K562 (cell line): ENCODE results near the gene RET. TPM values are rescaled to one million over a fixed set of nuclear protein-coding genes. Genes with fewer than 3 reads are reported as not detected.

Experiments used
- ATAC-seq: fragments of 200-7000 bp; cut with Tn5 transposase; 3 replicates; pipeline ENCODE4 v1.9.1; 2020; ENCODE audit warnings: moderate library complexity
- BruUV-seq: library from RNA; stranded (reverse); fragments of 400-500 nt; replicated peaks from 2 replicates; lab custom pipeline; 2021; lab: Mats Ljungman, UMichigan
- CTCF ChIA-PET: fragments of 300-600 bp; formaldehyde crosslinking; extraction: SDS; loops from one replicate; lab custom pipeline; 2021; ENCODE audit warnings: low intra/inter-chr PET ratio; lab: Yijun Ruan, JAX
- POLR2A ChIA-PET: fragments of 300-600, 350-650 bp; sonication (Branson Sonifier 250); formaldehyde crosslinking; extraction: SDS; loops from one replicate; lab custom pipeline; 2021; ENCODE audit warnings: antibody characterized with exemption, inconsistent platforms; lab: Yijun Ruan, JAX
- DNase-seq, 4 experiments: peaks; one replicate each; pipeline versions ENCODE4 v3.0.0 to v3.0.0-alpha.2; 2011 to 2018; ENCODE audit warnings: low spot score in 3 of 4, mixed read lengths in 3 of 4; ENCODE audit errors: extremely low read depth in 1 of 4
- FAIRE-seq: peaks from 2 replicates; lab custom pipeline; 2011; peaks lifted over from hg19 to GRCh38; lab: Jason Lieb, UNC
- H2AFZ ChIP-seq: 2 replicates; pipeline ENCODE4 v1.6.0; 2011; ENCODE audit warnings: low read depth, low read length, control low read depth, inconsistent platforms
- H3K27ac ChIP-seq: fragments of 200-600 bp; 3 replicates; pipeline ENCODE4 v1.8.0; 2011; ENCODE audit warnings: low read depth, mild to moderate bottlenecking, control low read depth, inconsistent platforms, low read length, moderate library complexity, mixed read lengths; ENCODE audit errors: extremely low read depth
- H3K27me3 ChIP-seq, 2 experiments: fragments of 300-600 bp in 1 of 2; 2 replicates in 1 of 2; 3 replicates in 1 of 2; pipeline versions ENCODE4 v1.6.0 to v1.8.0; 2011; ENCODE audit warnings: inconsistent platforms in 2 of 2, low read length in 2 of 2, mild to moderate bottlenecking in 1 of 2, mixed read lengths in 1 of 2, moderate library complexity in 1 of 2; ENCODE audit not compliant: control insufficient read depth in 2 of 2, insufficient read depth in 2 of 2
- H3K36me3 ChIP-seq: fragments of 300-600 bp; 3 replicates; pipeline ENCODE4 v1.8.0; 2011; ENCODE audit warnings: mild to moderate bottlenecking, low read length, inconsistent platforms; ENCODE audit not compliant: control insufficient read depth, insufficient read depth
- H3K4me1 ChIP-seq, 2 experiments: fragments of 200-600 bp in 1 of 2; replicated peaks in 1 of 2; 2 replicates in 1 of 2; 3 replicates in 1 of 2; pipeline versions ENCODE4 v1.5.1 to v1.8.0; 2011; ENCODE audit warnings: inconsistent platforms in 2 of 2, low read length in 2 of 2, mild to moderate bottlenecking in 1 of 2, mixed read lengths in 1 of 2, moderate library complexity in 1 of 2; ENCODE audit not compliant: control insufficient read depth in 2 of 2, insufficient read depth in 2 of 2
- H3K4me2 ChIP-seq: 2 replicates; pipeline ENCODE4 v1.6.1; 2011; ENCODE audit warnings: low read length, control low read depth, inconsistent platforms, mixed read lengths; ENCODE audit not compliant: insufficient read depth
- H3K4me3 ChIP-seq: fragments of 200-600 bp; sonication (generic), shearing (Covaris generic); 2 replicates; pipeline ENCODE4 v1.5.1; 2016; ENCODE audit warnings: control low read depth, inconsistent platforms
- H3K79me2 ChIP-seq: fragments of 200-600 bp; 3 replicates; pipeline ENCODE4 v1.8.0; 2011; ENCODE audit warnings: low read length, inconsistent platforms; ENCODE audit not compliant: control insufficient read depth, insufficient read depth
- H3K9ac ChIP-seq, 2 experiments: 2 replicates each; pipeline versions ENCODE4 v1.6.0 to v1.6.1; 2011; ENCODE audit warnings: low read depth in 2 of 2, low read length in 2 of 2, control low read depth in 1 of 2, inconsistent platforms in 1 of 2, mild to moderate bottlenecking in 1 of 2, mixed read lengths in 1 of 2; ENCODE audit not compliant: insufficient read depth in 1 of 2
- H3K9me1 ChIP-seq: one replicate; pipeline ENCODE4 v1.6.0; 2011; ENCODE audit warnings: inconsistent platforms, mild to moderate bottlenecking, low read length, moderate library complexity; ENCODE audit not compliant: control insufficient read depth, insufficient read depth
- H3K9me3 ChIP-seq: replicated peaks from 2 replicates; pipeline ENCODE4 v1.5.1; 2011; ENCODE audit warnings: low read depth, low read length, inconsistent platforms; ENCODE audit not compliant: control insufficient read depth, insufficient read depth
- H4K20me1 ChIP-seq: replicated peaks from 2 replicates; pipeline ENCODE4 v1.6.1; 2011; ENCODE audit warnings: low read length, inconsistent platforms, mixed read lengths; ENCODE audit not compliant: control insufficient read depth, insufficient read depth
- HEY1 ChIP-seq: fragments of 250-450 bp; sonication (Bioruptor Pico); IDR thresholded peaks from 2 replicates; pipeline ENCODE4 v1.5.0; 2020; ENCODE audit warnings: mild to moderate bottlenecking, moderate library complexity, borderline replicate concordance
- WHSC1 ChIP-seq: IDR thresholded peaks from one replicate; pipeline ENCODE4 v1.6.1; 2012; ENCODE audit warnings: low read length, control low read depth, inconsistent platforms
- XRCC5 ChIP-seq: fragments of 200-400 bp; formaldehyde crosslinking; IDR thresholded peaks from 2 replicates; pipeline ENCODE4 v1.6.1; 2017; ENCODE audit warnings: low read depth, mild to moderate bottlenecking, low read length
- ZNF280A ChIP-seq: fragments of 450-650 bp; IDR thresholded peaks from 2 replicates; pipeline ENCODE4 v1.6.1; 2018; ENCODE audit warnings: mild to moderate bottlenecking, low read depth; ENCODE audit not compliant: partially characterized antibody
- WGBS: fragments of 100-300 bp; shearing (Covaris generic); methylation state at CpG from one replicate; pipeline ENCODE4 v1.1.6; 2016; ENCODE audit warnings: low coverage, mixed read lengths; ENCODE audit not compliant: insufficient coverage; ENCODE audit errors: missing lambda C conversion rate; 5-methylcytosine and 5-hydroxymethylcytosine counted together
- in situ Hi-C: fragments of 300-500 bp; cut with MboI; formaldehyde crosslinking; loops from 4 replicates; pipeline ENCODE4 v1.15.0; 2018; ENCODE audit warnings: inconsistent platforms, mixed read lengths
- intact Hi-C: fragments of 100-400 bp; cut with micrococcal nuclease; formaldehyde crosslinking; loops from 2 replicates; pipeline ENCODE4 v1.14.2; 2022
- polyA plus RNA-seq, 8 experiments: library from polyadenylated mRNA; depleted of rRNA in 4 of 8; stranded (reverse) in 5 of 8; unstranded in 3 of 8; fragments of >200 nt; fragmentation: Nextera tagmentation in 2 of 8; fragmentation: Illumina TruSeq in 1 of 8; extraction: Ambion mirVana in 2 of 8; extraction: Trizol in 1 of 8; gene quantifications; 2 replicates each; pipeline versions ENCODE4 v1.2.1 to v1.2.3, GENCODE V29; 2011 to 2014; ENCODE audit warnings: inconsistent platforms in 1 of 8, missing spikeins in 1 of 8
- total RNA-seq, 7 experiments: library from RNA; depleted of rRNA in 6 of 7; stranded (reverse); fragments of >200 nt in 6 of 7; fragmentation: Illumina TruSeq in 2 of 7; extraction: Trizol in 2 of 7; gene quantifications; 2 replicates each; pipeline versions ENCODE4 v1.2.1 to v1.2.3, GENCODE V29; 2011 to 2021; ENCODE audit warnings: low replicate concordance in 1 of 7

The RET gene
- total and polyA plus RNA-seq, 9 of the 15 experiments (the other 6 are each of a cell fraction or from before 2014, with no cell fraction given): 0.04 to 0.05 TPM; not detected in 7

- Histone ChIP-seq H3K27ac (no peak overlapping the region), H4K20me1 (no peaks in the 10 kb centered on the region), H3K4me1 (no peaks in the 10 kb centered on the region), H3K9me1 (peaks cover 2% of the 10 kb centered on the region), H3K4me3 (no peak overlapping the region), H3K9me3 (no peaks in the 10 kb centered on the region)
- BruUV-seq: no TSS peak
- CTCF ChIA-PET: no interaction called here
- ATAC-seq (no peak), FAIRE-seq (no peak)
- in situ Hi-C loops (no loop called here), intact Hi-C loops (no loop called here)
- TF ChIP-seq ZNF280A: no peak
- no peak for TF ChIP-seq HEY1
- TF ChIP-seq WHSC1: no peak
- TF ChIP-seq XRCC5: no peak
- TF ChIP-seq, all 486 proteins: peak for 0
- Histone ChIP-seq H3K36me3 (no peaks in the 10 kb centered on the region), H3K9ac (no peak overlapping the region), H3K79me2 (no peaks in the 10 kb centered on the region), H2AFZ (no peak overlapping the region), H3K27me3 (peaks cover 0 to 6% of the 10 kb centered on the region in 2 experiments; a peak in 1 of 5 replicates), H3K4me2 (no peak overlapping the region)
- no peak for DNase-seq
- POLR2A ChIA-PET: interaction anchor here (0.8 kb wide), 1 partner anchor 69 kb away, joined by 3 read pairs; no protein-coding TSS in a partner anchor
- under 1% methylated on average over 14 of the region's 14 CpGs for WGBS
Observed at GRCh38 chr10:43037942-43038782, 38.7 kb upstream of the RET start.
